Smooth muscle cell (in vitro differentiated cells): ENCODE data around the gene TWNK. TPM values are rescaled to one million over a fixed set of nuclear protein-coding genes. Genes with fewer than 3 reads are reported as not detected.

Experiments
- DNase-seq: peaks from one replicate; lab custom pipeline; 2025; ENCODE audit not compliant: unreplicated experiment; lab: John Stamatoyannopoulos, UW
- H2AFZ ChIP-seq: fragments of 200-600 bp; sonication (generic); 2 replicates; pipeline ENCODE4 v1.6.0; 2016; ENCODE audit warnings: antibody characterized with exemption, low read depth, mild to moderate bottlenecking
- H3F3A ChIP-seq: fragments of 200-600 bp; sonication (generic); 2 replicates; pipeline ENCODE4 v1.6.0; 2017; ENCODE audit warnings: antibody characterized with exemption, low read depth
- H3K27ac ChIP-seq: fragments of 200-600 bp; sonication (generic); 2 replicates; pipeline ENCODE4 v1.5.1; 2016; ENCODE audit warnings: low read depth, mild to moderate bottlenecking
- H3K27me3 ChIP-seq: fragments of 200-600 bp; sonication (generic); 2 replicates; pipeline ENCODE4 v1.6.1; 2016; ENCODE audit warnings: low read depth, mild to moderate bottlenecking
- H3K36me3 ChIP-seq: fragments of 200-600 bp; sonication (generic); 2 replicates; pipeline ENCODE4 v1.5.1; 2016; ENCODE audit warnings: low read depth
- H3K4me1 ChIP-seq: fragments of 200-600 bp; sonication (generic); 2 replicates; pipeline ENCODE4 v1.5.1; 2016; ENCODE audit warnings: low read depth
- H3K4me2 ChIP-seq: fragments of 200-600 bp; sonication (generic); 2 replicates; pipeline ENCODE4 v1.6.0; 2016; ENCODE audit warnings: mild to moderate bottlenecking
- H3K4me3 ChIP-seq: fragments of 200-600 bp; sonication (generic); 2 replicates; pipeline ENCODE4 v1.5.1; 2016; ENCODE audit warnings: mild to moderate bottlenecking
- H3K79me2 ChIP-seq: fragments of 200-600 bp; sonication (generic); 2 replicates; pipeline ENCODE4 v1.6.0; 2016; ENCODE audit warnings: low read depth, mild to moderate bottlenecking
- H3K9ac ChIP-seq: fragments of 200-600 bp; sonication (generic); 2 replicates; pipeline ENCODE4 v1.6.0; 2016; ENCODE audit warnings: low read depth
- H3K9me3 ChIP-seq: fragments of 200-600 bp; sonication (generic); replicated peaks from 2 replicates; pipeline ENCODE4 v1.5.1; 2016; ENCODE audit warnings: low read depth
- H4K20me1 ChIP-seq: fragments of 200-600 bp; sonication (generic); 2 replicates; pipeline ENCODE4 v1.6.0; 2016; ENCODE audit warnings: low read depth
- CTCF ChIP-seq: fragments of 200-600 bp; sonication (generic); IDR thresholded peaks from 2 replicates; pipeline ENCODE4 v1.5.1; 2017; ENCODE audit warnings: borderline replicate concordance, mild to moderate bottlenecking, antibody characterized with exemption; ENCODE audit not compliant: insufficient read depth, poor library complexity, severe bottlenecking
- WGBS: methylation state at CpG from one replicate; pipeline ENCODE4 v1.1.7; 2016; ENCODE audit warnings: low lambda C conversion rate; 5-methylcytosine and 5-hydroxymethylcytosine counted together
- polyA plus RNA-seq: library from polyadenylated mRNA; unstranded; fragments of >200 nt; fragmentation: Nextera tagmentation; extraction: Ambion mirVana; gene quantifications from 2 replicates; pipeline ENCODE4 v1.2.1, GENCODE V29; 2016
- total RNA-seq: library from RNA; depleted of rRNA; stranded (reverse); fragments of >200 nt; gene quantifications from 2 replicates; pipeline ENCODE4 v1.2.3, GENCODE V29; 2014

Gene TWNK
- total and polyA plus RNA-seq, 2 experiments from 2014 or later: 2.0 to 2.5 TPM

- H3K4me1 ChIP-seq: peaks cover 10% of the 10 kb centered on the region
- H3K4me2 ChIP-seq: no peak overlapping the region
- H3K36me3 ChIP-seq: no peaks in the 10 kb centered on the region
- 92% methylated on average over 4 of the region's 4 CpGs for WGBS
- peaks cover 27% of the 10 kb centered on the region for H3K79me2 ChIP-seq
- no peak overlapping the region for H3K27ac ChIP-seq
- H2AFZ ChIP-seq: no peak overlapping the region
- H3K9ac ChIP-seq: no peak overlapping the region
- DNase-seq: no peak
- H3K4me3 ChIP-seq: no peak overlapping the region
- H4K20me1 ChIP-seq: peaks cover 56% of the 10 kb centered on the region
- H3K27me3 ChIP-seq: no peaks in the 10 kb centered on the region
- H3F3A ChIP-seq: no peaks in the 10 kb centered on the region
- H3K9me3 ChIP-seq: no peaks in the 10 kb centered on the region
- no peak for TF ChIP-seq CTCF
Observed at GRCh38 chr10:101005869-101006567, 18.7 kb downstream of the TWNK start.

- no peak overlapping the region for H3K9ac ChIP-seq
- 97% methylated on average over 21 of the region's 33 CpGs for WGBS
- DNase-seq: no peak
Observed at GRCh38 chr10:101006593-101007098, 19.3 kb downstream of the TWNK start.

GRCh38 chr10:101007099-101007711 is 19.9 kb downstream of the TWNK start:
- no peaks in the 10 kb centered on the region for H3K27me3 ChIP-seq
- no peak overlapping the region for H3K27ac ChIP-seq
- H3K36me3 ChIP-seq: no peaks in the 10 kb centered on the region
- DNase-seq: no peak
- no peak overlapping the region for H3K4me2 ChIP-seq
- peaks cover 15% of the 10 kb centered on the region for H3K79me2 ChIP-seq
- no peak for TF ChIP-seq CTCF
- peaks cover 47% of the 10 kb centered on the region for H4K20me1 ChIP-seq
- H3K4me1 ChIP-seq: no peaks in the 10 kb centered on the region
- no peak overlapping the region for H2AFZ ChIP-seq
- no peak overlapping the region for H3K9ac ChIP-seq
- H3F3A ChIP-seq: no peaks in the 10 kb centered on the region
- no peak overlapping the region for H3K4me3 ChIP-seq
- H3K9me3 ChIP-seq: no peaks in the 10 kb centered on the region
- 94% methylated on average over 11 of the region's 11 CpGs for WGBS

More at GRCh38 chr10:101006593-101007098, 19.3 kb downstream of the TWNK start:
- H4K20me1 ChIP-seq: peaks cover 53% of the 10 kb centered on the region
- H3K36me3 ChIP-seq: no peaks in the 10 kb centered on the region
- no peak for TF ChIP-seq CTCF
- H3K4me1 ChIP-seq: peaks cover 3% of the 10 kb centered on the region
- no peak overlapping the region for H2AFZ ChIP-seq
- no peaks in the 10 kb centered on the region for H3K9me3 ChIP-seq
- no peaks in the 10 kb centered on the region for H3K27me3 ChIP-seq
- H3K4me3 ChIP-seq: no peak overlapping the region
- no peaks in the 10 kb centered on the region for H3F3A ChIP-seq
- no peak overlapping the region for H3K27ac ChIP-seq
- peaks cover 21% of the 10 kb centered on the region for H3K79me2 ChIP-seq
- no peak overlapping the region for H3K4me2 ChIP-seq
